Neutrophil (primary cell): ENCODE measurements around the gene GBX1.

ENCODE experiments used
- H3K27ac ChIP-seq: fragments of 200-600 bp; sonication (generic); 2 replicates; pipeline ENCODE4 v1.5.1; 2016; ENCODE audit warnings: mild to moderate bottlenecking, moderate library complexity
- H3K27me3 ChIP-seq: fragments of 200-600 bp; sonication (generic); 2 replicates; pipeline ENCODE4 v1.6.0; 2016; ENCODE audit warnings: mild to moderate bottlenecking
- H3K36me3 ChIP-seq: fragments of 200-600 bp; sonication (generic); 2 replicates; pipeline ENCODE4 v1.5.1; 2017
- H3K4me1 ChIP-seq, 2 experiments: fragments of 200-600 bp in 1 of 2; sonication (generic) in 1 of 2; 1 replicate in 1 of 2; 2 replicates in 1 of 2; pipeline versions ENCODE4 v1.5.1 to v1.6.1; 2013 to 2016; ENCODE audit warnings: low read depth in 1 of 2, low read length in 1 of 2, mild to moderate bottlenecking in 1 of 2, moderate library complexity in 1 of 2; ENCODE audit not compliant: control insufficient read depth in 1 of 2, insufficient read depth in 1 of 2
- H3K4me3 ChIP-seq, 2 experiments: fragments of 200-600 bp in 1 of 2; sonication (generic) in 1 of 2; 1 replicate in 1 of 2; 2 replicates in 1 of 2; pipeline ENCODE4 v1.5.1; 2013 to 2016; ENCODE audit warnings: low read depth in 1 of 2, low read length in 1 of 2, mild to moderate bottlenecking in 1 of 2, moderate library complexity in 1 of 2
- H3K9me3 ChIP-seq: fragments of 200-600 bp; sonication (generic); 2 replicates; pipeline ENCODE4 v1.5.1; 2016
- TF ChIP-seq, protein P1 (sequence below): fragments of 200-600 bp; sonication (generic); IDR thresholded peaks from 2 replicates; pipeline ENCODE4 v1.5.1; 2016; ENCODE audit warnings: antibody characterized with exemption

Gene GBX1

GRCh38 chr7:151110236-151110940 is 57.1 kb downstream of the GBX1 start:
- H3K4me1 ChIP-seq, result no peaks in the 10 kb centered on the region
- no peak overlapping the region for H3K4me3 ChIP-seq
- TF ChIP-seq, protein P1, sequence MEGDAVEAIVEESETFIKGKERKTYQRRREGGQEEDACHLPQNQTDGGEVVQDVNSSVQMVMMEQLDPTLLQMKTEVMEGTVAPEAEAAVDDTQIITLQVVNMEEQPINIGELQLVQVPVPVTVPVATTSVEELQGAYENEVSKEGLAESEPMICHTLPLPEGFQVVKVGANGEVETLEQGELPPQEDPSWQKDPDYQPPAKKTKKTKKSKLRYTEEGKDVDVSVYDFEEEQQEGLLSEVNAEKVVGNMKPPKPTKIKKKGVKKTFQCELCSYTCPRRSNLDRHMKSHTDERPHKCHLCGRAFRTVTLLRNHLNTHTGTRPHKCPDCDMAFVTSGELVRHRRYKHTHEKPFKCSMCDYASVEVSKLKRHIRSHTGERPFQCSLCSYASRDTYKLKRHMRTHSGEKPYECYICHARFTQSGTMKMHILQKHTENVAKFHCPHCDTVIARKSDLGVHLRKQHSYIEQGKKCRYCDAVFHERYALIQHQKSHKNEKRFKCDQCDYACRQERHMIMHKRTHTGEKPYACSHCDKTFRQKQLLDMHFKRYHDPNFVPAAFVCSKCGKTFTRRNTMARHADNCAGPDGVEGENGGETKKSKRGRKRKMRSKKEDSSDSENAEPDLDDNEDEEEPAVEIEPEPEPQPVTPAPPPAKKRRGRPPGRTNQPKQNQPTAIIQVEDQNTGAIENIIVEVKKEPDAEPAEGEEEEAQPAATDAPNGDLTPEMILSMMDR, result no peak
- no peak overlapping the region for H3K27ac ChIP-seq
- no peaks in the 10 kb centered on the region for H3K36me3 ChIP-seq
- H3K9me3 ChIP-seq, result no peaks in the 10 kb centered on the region
- peaks cover 26% of the 10 kb centered on the region for H3K27me3 ChIP-seq

- H3K27ac ChIP-seq, result no peak overlapping the region
- H3K36me3 ChIP-seq, result no peaks in the 10 kb centered on the region
- H3K9me3 ChIP-seq, result no peaks in the 10 kb centered on the region
- peaks cover 19% of the 10 kb centered on the region for H3K27me3 ChIP-seq
- TF ChIP-seq, protein P1, result no peak
- no peaks in the 10 kb centered on the region for H3K4me1 ChIP-seq
- H3K4me3 ChIP-seq, result no peak overlapping the region
These were observed 58.1 kb downstream of the GBX1 start for GRCh38 chr7:151109094-151110048.

DNA sequence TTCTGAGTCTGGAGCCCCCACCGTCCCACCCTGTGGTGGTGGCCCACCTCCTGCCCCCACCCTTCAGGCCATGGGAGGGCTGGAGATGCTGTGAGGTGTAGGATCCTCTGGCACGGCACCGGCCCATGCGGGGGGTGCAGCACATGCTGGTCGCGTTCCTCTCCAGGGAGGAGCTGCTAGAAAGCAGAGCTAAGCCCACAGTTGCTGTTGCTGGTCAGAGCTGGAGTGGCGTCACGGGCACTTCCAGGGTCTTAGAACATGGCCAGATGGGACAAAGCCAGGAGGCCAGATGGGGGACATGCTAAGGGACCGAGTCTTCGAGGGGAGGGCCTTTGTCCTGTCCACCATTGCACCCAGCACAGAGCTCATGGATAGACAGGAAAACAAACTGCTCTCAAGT is 59.6 kb downstream of the GBX1 start:
- no peaks in the 10 kb centered on the region for H3K4me1 ChIP-seq
- no peaks in the 10 kb centered on the region for H3K36me3 ChIP-seq
- TF ChIP-seq, protein P1, result no peak
- no peaks in the 10 kb centered on the region for H3K9me3 ChIP-seq
- H3K4me3 ChIP-seq, result no peak overlapping the region
- no peak overlapping the region for H3K27ac ChIP-seq
- H3K27me3 ChIP-seq, result peaks cover 4% of the 10 kb centered on the region

GRCh38 chr7:151104411-151105235 is 62.9 kb downstream of the GBX1 start:
- Histone ChIP-seq H3K4me1 (no peaks in the 10 kb centered on the region), H3K36me3 (no peaks in the 10 kb centered on the region), H3K27ac (no peak overlapping the region), H3K27me3 (no peaks in the 10 kb centered on the region), H3K4me3 (no peak overlapping the region), H3K9me3 (no peaks in the 10 kb centered on the region)
- TF ChIP-seq, protein P1, result no peak

- TF ChIP-seq, protein P1, result no peak
- Histone ChIP-seq H3K4me1 (no peaks in the 10 kb centered on the region), H3K27me3 (no peaks in the 10 kb centered on the region), H3K27ac (no peak overlapping the region), H3K4me3 (no peak overlapping the region), H3K36me3 (no peaks in the 10 kb centered on the region), H3K9me3 (no peaks in the 10 kb centered on the region)
These were observed 63.5 kb downstream of the GBX1 start for GRCh38 chr7:151103973-151104372.
